HepG2 (cell line): ENCODE data around the gene ACSL1. TPM values are rescaled to one million over a fixed set of nuclear protein-coding genes. Genes with fewer than 3 reads are reported as not detected.

Experiments
- FIP1L1 ChIP-seq: fragments of 200-400 bp; formaldehyde crosslinking; IDR thresholded peaks from 2 replicates; pipeline ENCODE4 v1.6.1; 2018; ENCODE audit warnings: low read depth, mild to moderate bottlenecking, low read length, moderate library complexity, borderline replicate concordance; ENCODE audit not compliant: insufficient read depth
- FOXK2 ChIP-seq: fragments of 450-650 bp; IDR thresholded peaks from 2 replicates; pipeline ENCODE4 v1.6.1; 2016
- FOXP1 ChIP-seq, 2 experiments: fragments of 450-650 bp in 1 of 2; IDR thresholded peaks; 2 replicates each; pipeline ENCODE4 v1.6.1; 2017 to 2018; ENCODE audit warnings: antibody characterized with exemption in 1 of 2
- JARID2 ChIP-seq: sonication (generic); formaldehyde crosslinking; IDR thresholded peaks from 2 replicates; pipeline ENCODE4 v1.8.1; 2023; ENCODE audit warnings: missing genetic modification reagents, inconsistent platforms; ENCODE audit not compliant: insufficient replicate concordance
- NFE2L2 ChIP-seq: fragments of 150-350 bp; IDR thresholded peaks from 2 replicates; pipeline ENCODE4 v1.6.1; 2014; ENCODE audit warnings: low read length
- POGZ ChIP-seq: sonication (generic); formaldehyde crosslinking; IDR thresholded peaks from 2 replicates; pipeline ENCODE4 v1.4.0; 2020; ENCODE audit warnings: mild to moderate bottlenecking, missing genetic modification reagents
- PRMT3 ChIP-seq: sonication (generic); formaldehyde crosslinking; IDR thresholded peaks from 2 replicates; pipeline ENCODE4 v1.8.1; 2022; ENCODE audit warnings: low read depth, mild to moderate bottlenecking, moderate library complexity, missing genetic modification reagents, borderline replicate concordance
- SALL2 ChIP-seq: sonication (generic); formaldehyde crosslinking; IDR thresholded peaks from 2 replicates; pipeline ENCODE4 v1.8.1; 2023; ENCODE audit warnings: mild to moderate bottlenecking, missing genetic modification reagents, inconsistent platforms
- SMYD3 ChIP-seq: sonication (generic); formaldehyde crosslinking; IDR thresholded peaks from 2 replicates; pipeline ENCODE4 v1.8.1; 2023; ENCODE audit warnings: mild to moderate bottlenecking, missing genetic modification reagents
- ZNF3 ChIP-seq: IDR thresholded peaks from 2 replicates; pipeline ENCODE4 v1.7.0; 2017; ENCODE audit warnings: inconsistent platforms
- polyA plus RNA-seq, 8 experiments: library from polyadenylated mRNA; depleted of rRNA in 3 of 8; stranded (reverse) in 7 of 8; unstranded in 1 of 8; fragments of >200 nt; fragmentation: Illumina TruSeq in 4 of 8; extraction: Trizol in 4 of 8; gene quantifications; 2 replicates each; pipeline versions ENCODE4 v1.2.1 to v1.2.3, GENCODE V29; 2011 to 2016; ENCODE audit warnings: low read depth in 4 of 8, missing spikeins in 1 of 8, mixed read lengths in 1 of 8; ENCODE audit not compliant: insufficient read depth in 1 of 8
- total RNA-seq, 5 experiments: library from RNA; depleted of rRNA; stranded (reverse); fragments of >200 nt; fragmentation: Illumina TruSeq; extraction: Trizol; gene quantifications; 2 replicates each; pipeline ENCODE4 v1.2.3, GENCODE V29; 2016; ENCODE audit warnings: low read depth in 1 of 5
- TF ChIP-seq, protein P1 (sequence below): sonication (generic); formaldehyde crosslinking; conservative IDR thresholded peaks from 2 replicates; pipeline ENCODE4 v1.4.0; 2020; ENCODE audit warnings: missing genetic modification reagents
- TF ChIP-seq, protein P2 (sequence below): sonication (generic); formaldehyde crosslinking; IDR thresholded peaks from 2 replicates; pipeline ENCODE4 v1.4.0; 2020; ENCODE audit warnings: mild to moderate bottlenecking, low read depth, missing genetic modification reagents
- TF ChIP-seq, protein P3 (sequence below): sonication (generic); formaldehyde crosslinking; IDR thresholded peaks from 2 replicates; pipeline ENCODE4 v1.9.0; 2022; ENCODE audit warnings: missing genetic modification reagents, mild to moderate bottlenecking, borderline replicate concordance
- TF ChIP-seq, protein P4 (sequence below): sonication (generic); formaldehyde crosslinking; IDR thresholded peaks from 2 replicates; pipeline ENCODE4 v1.4.0; 2020; ENCODE audit warnings: mild to moderate bottlenecking, missing genetic modification reagents
- TF ChIP-seq, protein P5 (sequence below): IDR thresholded peaks from 2 replicates; pipeline ENCODE4 v1.6.1; 2016; ENCODE audit warnings: missing compliant biosample characterization, missing genetic modification reagents, borderline replicate concordance
- TF ChIP-seq, protein P6 (sequence below): sonication (generic); formaldehyde crosslinking; IDR thresholded peaks from 2 replicates; pipeline ENCODE4 v1.4.0; 2020; ENCODE audit warnings: missing genetic modification reagents, mild to moderate bottlenecking, borderline replicate concordance

Gene ACSL1
- total and polyA plus RNA-seq, 2 of the 13 experiments (the other 11 are each of a cell fraction or from before 2014, with no cell fraction given): 10.0 to 29.8 TPM

DNA sequence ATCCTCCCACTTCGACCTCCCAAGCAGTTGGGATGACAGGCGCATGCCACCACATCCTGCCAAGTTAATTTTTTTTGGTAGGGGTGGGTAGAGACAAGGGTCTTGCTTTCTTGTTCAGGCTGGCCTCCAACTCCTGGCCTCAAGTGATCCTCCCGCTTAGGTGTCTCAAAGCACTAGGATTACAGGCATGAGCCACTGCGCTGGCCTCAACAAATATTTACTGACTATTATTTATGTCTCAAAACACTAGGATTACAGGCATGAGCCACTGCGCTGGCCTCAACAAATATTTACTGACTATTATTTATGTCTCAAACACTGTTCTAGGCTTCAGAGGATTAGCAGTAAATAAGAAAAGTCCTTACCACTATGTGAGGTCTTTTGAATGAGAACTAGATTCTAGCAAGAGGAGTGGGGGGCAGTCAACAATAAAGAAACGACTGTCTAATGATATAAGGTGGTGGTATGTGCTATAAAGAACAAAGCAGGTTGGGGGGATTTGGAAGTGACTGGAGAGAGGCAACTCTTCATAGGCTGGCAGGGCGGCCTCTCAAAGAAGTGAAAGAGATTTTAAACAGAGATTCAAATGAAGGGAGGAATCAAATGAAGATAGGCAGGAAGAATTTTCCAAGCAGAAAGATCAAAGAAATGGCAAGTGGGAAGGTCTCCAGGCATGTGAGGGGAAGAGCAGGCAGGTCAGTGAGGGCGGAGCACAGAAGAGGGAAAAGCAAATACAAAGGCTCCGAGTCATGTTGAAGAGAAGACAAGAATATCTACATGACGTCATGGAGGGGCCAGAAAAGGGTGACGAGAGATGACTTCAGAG is 12.7 kb upstream of the ACSL1 start (continued):
- TF ChIP-seq, protein P1, sequence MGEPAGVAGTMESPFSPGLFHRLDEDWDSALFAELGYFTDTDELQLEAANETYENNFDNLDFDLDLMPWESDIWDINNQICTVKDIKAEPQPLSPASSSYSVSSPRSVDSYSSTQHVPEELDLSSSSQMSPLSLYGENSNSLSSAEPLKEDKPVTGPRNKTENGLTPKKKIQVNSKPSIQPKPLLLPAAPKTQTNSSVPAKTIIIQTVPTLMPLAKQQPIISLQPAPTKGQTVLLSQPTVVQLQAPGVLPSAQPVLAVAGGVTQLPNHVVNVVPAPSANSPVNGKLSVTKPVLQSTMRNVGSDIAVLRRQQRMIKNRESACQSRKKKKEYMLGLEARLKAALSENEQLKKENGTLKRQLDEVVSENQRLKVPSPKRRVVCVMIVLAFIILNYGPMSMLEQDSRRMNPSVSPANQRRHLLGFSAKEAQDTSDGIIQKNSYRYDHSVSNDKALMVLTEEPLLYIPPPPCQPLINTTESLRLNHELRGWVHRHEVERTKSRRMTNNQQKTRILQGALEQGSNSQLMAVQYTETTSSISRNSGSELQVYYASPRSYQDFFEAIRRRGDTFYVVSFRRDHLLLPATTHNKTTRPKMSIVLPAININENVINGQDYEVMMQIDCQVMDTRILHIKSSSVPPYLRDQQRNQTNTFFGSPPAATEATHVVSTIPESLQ (CRISPR knock-in tag): no peak
- TF ChIP-seq, protein P2, sequence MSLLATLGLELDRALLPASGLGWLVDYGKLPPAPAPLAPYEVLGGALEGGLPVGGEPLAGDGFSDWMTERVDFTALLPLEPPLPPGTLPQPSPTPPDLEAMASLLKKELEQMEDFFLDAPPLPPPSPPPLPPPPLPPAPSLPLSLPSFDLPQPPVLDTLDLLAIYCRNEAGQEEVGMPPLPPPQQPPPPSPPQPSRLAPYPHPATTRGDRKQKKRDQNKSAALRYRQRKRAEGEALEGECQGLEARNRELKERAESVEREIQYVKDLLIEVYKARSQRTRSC (CRISPR knock-in tag): no peak
- TF ChIP-seq ZNF3 (CRISPR knock-in tag) (no peak; the same call in 1 of the 2 replicates), FIP1L1 (no peak), POGZ (CRISPR knock-in tag) (peak; percentile 23; the same call in 1 of the 2 replicates), NFE2L2 (no peak), JARID2 (CRISPR knock-in tag) (no peak), FOXP1 (IDR thresholded peaks at IDR 0.05) (no peak), FOXP1 (CRISPR knock-in tag; IDR thresholded peaks at IDR 0.05) (peak; percentile 96), PRMT3 (no peak), SALL2 (0 out of 2 replicates have a peak, but pooled peaks have one; percentile 32), SMYD3 (CRISPR knock-in tag) (no peak), FOXK2 (peak; percentile 3; the same call in 1 of the 2 replicates)
- TF ChIP-seq, protein P3, sequence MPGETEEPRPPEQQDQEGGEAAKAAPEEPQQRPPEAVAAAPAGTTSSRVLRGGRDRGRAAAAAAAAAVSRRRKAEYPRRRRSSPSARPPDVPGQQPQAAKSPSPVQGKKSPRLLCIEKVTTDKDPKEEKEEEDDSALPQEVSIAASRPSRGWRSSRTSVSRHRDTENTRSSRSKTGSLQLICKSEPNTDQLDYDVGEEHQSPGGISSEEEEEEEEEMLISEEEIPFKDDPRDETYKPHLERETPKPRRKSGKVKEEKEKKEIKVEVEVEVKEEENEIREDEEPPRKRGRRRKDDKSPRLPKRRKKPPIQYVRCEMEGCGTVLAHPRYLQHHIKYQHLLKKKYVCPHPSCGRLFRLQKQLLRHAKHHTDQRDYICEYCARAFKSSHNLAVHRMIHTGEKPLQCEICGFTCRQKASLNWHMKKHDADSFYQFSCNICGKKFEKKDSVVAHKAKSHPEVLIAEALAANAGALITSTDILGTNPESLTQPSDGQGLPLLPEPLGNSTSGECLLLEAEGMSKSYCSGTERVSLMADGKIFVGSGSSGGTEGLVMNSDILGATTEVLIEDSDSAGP (CRISPR knock-in tag): no peak
- TF ChIP-seq, protein P4, sequence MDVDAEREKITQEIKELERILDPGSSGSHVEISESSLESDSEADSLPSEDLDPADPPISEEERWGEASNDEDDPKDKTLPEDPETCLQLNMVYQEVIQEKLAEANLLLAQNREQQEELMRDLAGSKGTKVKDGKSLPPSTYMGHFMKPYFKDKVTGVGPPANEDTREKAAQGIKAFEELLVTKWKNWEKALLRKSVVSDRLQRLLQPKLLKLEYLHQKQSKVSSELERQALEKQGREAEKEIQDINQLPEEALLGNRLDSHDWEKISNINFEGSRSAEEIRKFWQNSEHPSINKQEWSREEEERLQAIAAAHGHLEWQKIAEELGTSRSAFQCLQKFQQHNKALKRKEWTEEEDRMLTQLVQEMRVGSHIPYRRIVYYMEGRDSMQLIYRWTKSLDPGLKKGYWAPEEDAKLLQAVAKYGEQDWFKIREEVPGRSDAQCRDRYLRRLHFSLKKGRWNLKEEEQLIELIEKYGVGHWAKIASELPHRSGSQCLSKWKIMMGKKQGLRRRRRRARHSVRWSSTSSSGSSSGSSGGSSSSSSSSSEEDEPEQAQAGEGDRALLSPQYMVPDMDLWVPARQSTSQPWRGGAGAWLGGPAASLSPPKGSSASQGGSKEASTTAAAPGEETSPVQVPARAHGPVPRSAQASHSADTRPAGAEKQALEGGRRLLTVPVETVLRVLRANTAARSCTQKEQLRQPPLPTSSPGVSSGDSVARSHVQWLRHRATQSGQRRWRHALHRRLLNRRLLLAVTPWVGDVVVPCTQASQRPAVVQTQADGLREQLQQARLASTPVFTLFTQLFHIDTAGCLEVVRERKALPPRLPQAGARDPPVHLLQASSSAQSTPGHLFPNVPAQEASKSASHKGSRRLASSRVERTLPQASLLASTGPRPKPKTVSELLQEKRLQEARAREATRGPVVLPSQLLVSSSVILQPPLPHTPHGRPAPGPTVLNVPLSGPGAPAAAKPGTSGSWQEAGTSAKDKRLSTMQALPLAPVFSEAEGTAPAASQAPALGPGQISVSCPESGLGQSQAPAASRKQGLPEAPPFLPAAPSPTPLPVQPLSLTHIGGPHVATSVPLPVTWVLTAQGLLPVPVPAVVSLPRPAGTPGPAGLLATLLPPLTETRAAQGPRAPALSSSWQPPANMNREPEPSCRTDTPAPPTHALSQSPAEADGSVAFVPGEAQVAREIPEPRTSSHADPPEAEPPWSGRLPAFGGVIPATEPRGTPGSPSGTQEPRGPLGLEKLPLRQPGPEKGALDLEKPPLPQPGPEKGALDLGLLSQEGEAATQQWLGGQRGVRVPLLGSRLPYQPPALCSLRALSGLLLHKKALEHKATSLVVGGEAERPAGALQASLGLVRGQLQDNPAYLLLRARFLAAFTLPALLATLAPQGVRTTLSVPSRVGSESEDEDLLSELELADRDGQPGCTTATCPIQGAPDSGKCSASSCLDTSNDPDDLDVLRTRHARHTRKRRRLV (CRISPR knock-in tag): no peak
- TF ChIP-seq, protein P5, sequence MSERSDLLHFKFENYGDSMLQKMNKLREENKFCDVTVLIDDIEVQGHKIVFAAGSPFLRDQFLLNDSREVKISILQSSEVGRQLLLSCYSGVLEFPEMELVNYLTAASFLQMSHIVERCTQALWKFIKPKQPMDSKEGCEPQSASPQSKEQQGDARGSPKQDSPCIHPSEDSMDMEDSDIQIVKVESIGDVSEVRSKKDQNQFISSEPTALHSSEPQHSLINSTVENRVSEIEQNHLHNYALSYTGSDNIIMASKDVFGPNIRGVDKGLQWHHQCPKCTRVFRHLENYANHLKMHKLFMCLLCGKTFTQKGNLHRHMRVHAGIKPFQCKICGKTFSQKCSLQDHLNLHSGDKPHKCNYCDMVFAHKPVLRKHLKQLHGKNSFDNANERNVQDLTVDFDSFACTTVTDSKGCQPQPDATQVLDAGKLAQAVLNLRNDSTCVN (CRISPR knock-in tag): no peak
- TF ChIP-seq, protein P6, sequence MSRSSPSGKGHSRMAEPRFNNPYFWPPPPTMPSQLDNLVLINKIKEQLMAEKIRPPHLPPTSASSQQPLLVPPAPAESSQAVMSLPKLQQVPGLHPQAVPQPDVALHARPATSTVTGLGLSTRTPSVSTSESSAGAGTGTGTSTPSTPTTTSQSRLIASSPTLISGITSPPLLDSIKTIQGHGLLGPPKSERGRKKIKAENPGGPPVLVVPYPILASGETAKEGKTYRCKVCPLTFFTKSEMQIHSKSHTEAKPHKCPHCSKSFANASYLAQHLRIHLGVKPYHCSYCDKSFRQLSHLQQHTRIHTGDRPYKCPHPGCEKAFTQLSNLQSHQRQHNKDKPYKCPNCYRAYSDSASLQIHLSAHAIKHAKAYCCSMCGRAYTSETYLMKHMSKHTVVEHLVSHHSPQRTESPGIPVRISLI (CRISPR knock-in tag): no peak
